IMR-90 (cell line): ENCODE measurements around the gene KPNA1. TPM values are rescaled to one million over a fixed set of nuclear protein-coding genes. Genes with fewer than 3 reads are reported as not detected.

Experiments
- ATAC-seq: fragments of 200-7000 bp; cut with Tn5 transposase; 2 replicates; pipeline ENCODE4 v1.9.1; 2020; ENCODE audit warnings: low read depth, mild to moderate bottlenecking, moderate library complexity
- BruUV-seq: library from RNA; stranded (reverse); fragments of 400-500 nt; replicated peaks from 2 replicates; lab custom pipeline; 2021; lab: Mats Ljungman, UMichigan
- CTCF ChIA-PET: fragments of 300-600 bp; formaldehyde crosslinking; extraction: SDS; loops from one replicate; lab custom pipeline; 2021; ENCODE audit warnings: antibody characterized with exemption; lab: Yijun Ruan, JAX
- POLR2A ChIA-PET: fragments of 300-600 bp; sonication (Branson Sonifier 250); formaldehyde crosslinking; loops from one replicate; lab custom pipeline; 2022; ENCODE audit warnings: antibody characterized with exemption; ENCODE audit not compliant: unreplicated experiment; lab: Charles Lee
- DNase-seq: peaks from one replicate; pipeline ENCODE4 v3.0.0; 2013
- H2AFZ ChIP-seq: replicated peaks from 2 replicates; pipeline ENCODE3; 2013; ENCODE audit warnings: low read length, mild to moderate bottlenecking; ENCODE audit not compliant: poor library complexity
- H2AK5ac ChIP-seq: 2 replicates; pipeline ENCODE4 v1.6.1; 2013; ENCODE audit warnings: low read depth, low read length, inconsistent platforms
- H2AK9ac ChIP-seq: replicated peaks from 2 replicates; pipeline ENCODE3; 2013; ENCODE audit warnings: mild to moderate bottlenecking, low read depth, low read length, moderate library complexity; ENCODE audit not compliant: poor library complexity
- H2BK120ac ChIP-seq: 2 replicates; pipeline ENCODE4 v1.6.1; 2013; ENCODE audit warnings: low read depth, low read length, inconsistent platforms
- H2BK15ac ChIP-seq: 3 replicates; pipeline ENCODE4 v1.6.1; 2013; ENCODE audit warnings: low read depth, low read length, inconsistent platforms
- H2BK20ac ChIP-seq: 2 replicates; pipeline ENCODE4 v1.6.1; 2013; ENCODE audit warnings: low read depth, mild to moderate bottlenecking, inconsistent platforms, low read length, moderate library complexity
- H2BK5ac ChIP-seq: 2 replicates; pipeline ENCODE4 v1.6.1; 2013; ENCODE audit warnings: mild to moderate bottlenecking, low read depth, low read length, inconsistent platforms; ENCODE audit not compliant: poor library complexity, severe bottlenecking
- H3K14ac ChIP-seq: replicated peaks from 2 replicates; pipeline ENCODE4 v1.6.1; 2013; ENCODE audit warnings: low read depth, low read length, inconsistent platforms
- H3K18ac ChIP-seq: 2 replicates; pipeline ENCODE4 v1.6.1; 2013; ENCODE audit warnings: low read depth, low read length, control low read depth
- H3K23ac ChIP-seq: 2 replicates; pipeline ENCODE4 v1.6.1; 2013; ENCODE audit warnings: low read depth, low read length, inconsistent platforms
- H3K27ac ChIP-seq: 2 replicates; pipeline ENCODE4 v1.5.1; 2013; ENCODE audit warnings: mild to moderate bottlenecking, control low read depth, low read length; ENCODE audit not compliant: insufficient read depth
- H3K27me3 ChIP-seq: 2 replicates; pipeline ENCODE4 v1.6.1; 2013; ENCODE audit warnings: low read length; ENCODE audit not compliant: control insufficient read depth, insufficient read depth
- H3K36me3 ChIP-seq: 2 replicates; pipeline ENCODE4 v1.6.1; 2013; ENCODE audit warnings: low read length, mixed read lengths; ENCODE audit not compliant: control insufficient read depth, insufficient read depth
- H3K4ac ChIP-seq: 2 replicates; pipeline ENCODE4 v1.6.1; 2013; ENCODE audit warnings: low read depth, low read length, inconsistent platforms
- H3K4me1 ChIP-seq: 2 replicates; pipeline ENCODE4 v1.6.1; 2013; ENCODE audit warnings: low read length, mixed read lengths; ENCODE audit not compliant: control insufficient read depth, insufficient read depth
- H3K4me2 ChIP-seq: 2 replicates; pipeline ENCODE4 v1.6.1; 2013; ENCODE audit warnings: low read depth, mild to moderate bottlenecking, control low read depth, low read length, moderate library complexity
- H3K4me3 ChIP-seq: 2 replicates; pipeline ENCODE4 v1.5.1; 2013; ENCODE audit warnings: low read depth, mild to moderate bottlenecking, control low read depth, low read length, moderate library complexity; ENCODE audit not compliant: insufficient read depth
- H3K56ac ChIP-seq: 2 replicates; pipeline ENCODE4 v1.6.1; 2013; ENCODE audit warnings: low read length, inconsistent platforms; ENCODE audit not compliant: insufficient read depth; ENCODE audit errors: extremely low read depth
- H3K79me1 ChIP-seq, 2 experiments: 2 replicates each; pipeline ENCODE4 v1.6.1; 2013; ENCODE audit warnings: low read length in 2 of 2, inconsistent platforms in 1 of 2, low read depth in 1 of 2
- H3K9ac ChIP-seq: 2 replicates; pipeline ENCODE4 v1.6.1; 2013; ENCODE audit warnings: low read depth, low read length, control low read depth
- H3K9me1 ChIP-seq: 2 replicates; pipeline ENCODE4 v1.6.1; 2013; ENCODE audit warnings: low read length, inconsistent platforms; ENCODE audit not compliant: insufficient read depth
- H3K9me3 ChIP-seq: 2 replicates; pipeline ENCODE4 v1.6.1; 2013; ENCODE audit warnings: low read length; ENCODE audit not compliant: control insufficient read depth, insufficient read depth
- H4K20me1 ChIP-seq: 2 replicates; pipeline ENCODE4 v1.6.1; 2013; ENCODE audit warnings: low read length, inconsistent platforms; ENCODE audit not compliant: insufficient read depth
- H4K5ac ChIP-seq: 2 replicates; pipeline ENCODE4 v1.6.1; 2013; ENCODE audit warnings: mild to moderate bottlenecking, low read depth, low read length, control low read depth
- H4K8ac ChIP-seq, 2 experiments: 2 replicates each; pipeline ENCODE4 v1.6.1; 2013; ENCODE audit warnings: low read depth in 2 of 2, low read length in 2 of 2, control low read depth in 1 of 2, inconsistent platforms in 1 of 2
- H4K91ac ChIP-seq: 2 replicates; pipeline ENCODE4 v1.6.1; 2013; ENCODE audit warnings: low read depth, low read length, inconsistent platforms; ENCODE audit not compliant: insufficient read depth
- CHD1 ChIP-seq: IDR thresholded peaks from 2 replicates; pipeline ENCODE4 v1.6.1; 2012; ENCODE audit warnings: low read depth, low read length, improper control_type of control experiment
- CTCF ChIP-seq: conservative IDR thresholded peaks from 2 replicates; pipeline ENCODE4 v1.5.1; 2012; ENCODE audit warnings: mild to moderate bottlenecking, low read depth, low read length, improper control_type of control experiment
- ELK1 ChIP-seq: fragments of 150-350 bp; IDR thresholded peaks from 2 replicates; pipeline ENCODE4 v1.6.1; 2016; ENCODE audit warnings: low read depth, mild to moderate bottlenecking, low read length, moderate library complexity, borderline replicate concordance
- FOS ChIP-seq: fragments of 150-350 bp; IDR thresholded peaks from 2 replicates; pipeline ENCODE4 v1.6.1; 2016; ENCODE audit warnings: low read depth, low read length
- MXI1 ChIP-seq: IDR thresholded peaks from 2 replicates; pipeline ENCODE4 v1.6.1; 2012; ENCODE audit warnings: low read depth, mild to moderate bottlenecking, low read length, moderate library complexity, borderline replicate concordance
- NFE2L2 ChIP-seq: fragments of 150-350 bp; IDR thresholded peaks from 2 replicates; pipeline ENCODE4 v1.6.1; 2016; ENCODE audit warnings: low read depth, mild to moderate bottlenecking, low read length
- POLR2A ChIP-seq: IDR thresholded peaks from 2 replicates; pipeline ENCODE4 v1.6.1; 2012; ENCODE audit warnings: mild to moderate bottlenecking, low read depth, low read length
- WGBS, 2 experiments: methylation state at CpG; one replicate each; pipeline versions ENCODE4 v1.1.5 to v1.1.7; 2013; ENCODE audit warnings: missing lambda C conversion rate in 2 of 2; ENCODE audit not compliant: insufficient read length in 1 of 2; ENCODE audit errors: extremely low coverage in 2 of 2; 5-methylcytosine and 5-hydroxymethylcytosine counted together
- dilution Hi-C: fragments of 300-500 bp; cut with HindIII; formaldehyde crosslinking; loops from one replicate; pipeline ENCODE4 v1.14.3; 2018; ENCODE audit warnings: low sequenced_read_pairs; ENCODE audit not compliant: unreplicated experiment
- in situ Hi-C: fragments of 300-500 bp; cut with MboI; formaldehyde crosslinking; loops from 3 replicates; pipeline ENCODE4 v1.14.3; 2019; ENCODE audit warnings: low sequenced_read_pairs, inconsistent platforms, mixed read lengths
- intact Hi-C: fragments of 100-400 bp; cut with micrococcal nuclease; formaldehyde crosslinking; loops from 2 replicates; pipeline ENCODE4 v1.10.0; 2022
- polyA plus RNA-seq, 3 experiments: library from polyadenylated mRNA; depleted of rRNA; stranded (reverse); fragments of >200 nt; gene quantifications; 2 replicates each; pipeline ENCODE4 v1.2.3, GENCODE V29; 2012; ENCODE audit warnings: low replicate concordance in 1 of 3
- total RNA-seq: library from RNA; depleted of rRNA; stranded (reverse); fragments of >200 nt; gene quantifications from 2 replicates; pipeline ENCODE4 v1.2.3, GENCODE V29; 2012

The KPNA1 gene
- total and polyA plus RNA-seq, 2 of the 4 experiments (the other 2 are of a cell fraction) = 30.6 to 112 TPM

GRCh38 chr3:122443090-122443489 lies 71.6 kb downstream of the KPNA1 start:
- Histone ChIP-seq H2AK9ac (no peak overlapping the region), H4K8ac (no peak overlapping the region), H3K9me1 (no peaks in the 10 kb centered on the region), H3K9ac (no peak overlapping the region), H2AK5ac (no peak overlapping the region), H3K56ac (no peak overlapping the region), H2BK20ac (no peak overlapping the region), H3K27me3 (no peaks in the 10 kb centered on the region), H2BK15ac (no peak overlapping the region), H3K4ac (no peak overlapping the region), H4K20me1 (no peaks in the 10 kb centered on the region), H4K91ac (no peak overlapping the region), H4K5ac (no peak overlapping the region), H2AFZ (no peak overlapping the region), H3K23ac (no peak overlapping the region), H3K79me1 (peaks cover 4 to 11% of the 10 kb centered on the region in 2 experiments; a peak in 3 of 4 replicates), H3K4me3 (no peak overlapping the region), H3K4me2 (no peak overlapping the region), H3K14ac (no peak overlapping the region), H3K4me1 (no peaks in the 10 kb centered on the region), H3K27ac (no peak overlapping the region), H3K36me3 (peaks cover 31% of the 10 kb centered on the region), H2BK120ac (no peak overlapping the region), H2BK5ac (no peak overlapping the region), H3K9me3 (no peaks in the 10 kb centered on the region), H3K18ac (no peak overlapping the region)
- DNase-seq (no peak), ATAC-seq (no peak)
- dilution Hi-C loops = no loop called here
- TF ChIP-seq ELK1 (no peak), POLR2A (no peak), CHD1 (no peak), CTCF (no peak), FOS (no peak), MXI1 (no peak), NFE2L2 (no peak)
- POLR2A ChIA-PET = no interaction called here
- CTCF ChIA-PET = interaction anchor here (0.6 kb wide), 2 partner anchors 15 to 263 kb away, joined by 3 read pairs; no protein-coding TSS in a partner anchor
- WGBS, 2 experiments = 83% methylated on average over 5 of the region's 10 CpGs; no CpG with 5 or more reads in 1 of the 2 experiments
- in situ Hi-C loops = no loop called here
- intact Hi-C loops = no loop called here
- no TSS peak for BruUV-seq
